SKM-1 (cell line): ENCODE measurements around the gene KCNH5.
"Not testable (repeated sequence)": the region's sequence is repeated elsewhere in the genome, so short reads cannot be mapped to it uniquely, and the experiment has no call there.

Experiments used
- DNase-seq: peaks from one replicate; lab custom pipeline; 2025; ENCODE audit not compliant: unreplicated experiment; lab: John Stamatoyannopoulos, UW

KCNH5 gene

DNA sequence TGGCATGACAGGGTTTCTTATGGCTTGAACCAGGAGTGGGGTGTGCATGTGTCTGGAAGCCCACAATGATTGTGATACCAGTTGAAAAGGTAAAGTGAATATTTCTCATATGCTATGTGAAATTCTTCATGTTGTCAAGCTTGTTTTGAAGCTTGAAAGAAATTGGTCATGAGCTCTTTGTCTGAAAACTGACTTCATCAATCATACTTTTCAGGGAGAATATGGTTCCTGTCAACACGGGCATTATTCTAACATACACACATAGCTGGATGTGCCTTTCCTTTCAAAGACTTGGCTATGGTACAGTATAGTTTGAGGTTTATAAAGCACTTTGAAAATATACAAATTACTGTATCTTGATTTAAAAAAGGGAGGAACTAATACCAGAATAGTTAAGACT, 158.8 kb downstream of the KCNH5 start:
- no peak for DNase-seq

DNA sequence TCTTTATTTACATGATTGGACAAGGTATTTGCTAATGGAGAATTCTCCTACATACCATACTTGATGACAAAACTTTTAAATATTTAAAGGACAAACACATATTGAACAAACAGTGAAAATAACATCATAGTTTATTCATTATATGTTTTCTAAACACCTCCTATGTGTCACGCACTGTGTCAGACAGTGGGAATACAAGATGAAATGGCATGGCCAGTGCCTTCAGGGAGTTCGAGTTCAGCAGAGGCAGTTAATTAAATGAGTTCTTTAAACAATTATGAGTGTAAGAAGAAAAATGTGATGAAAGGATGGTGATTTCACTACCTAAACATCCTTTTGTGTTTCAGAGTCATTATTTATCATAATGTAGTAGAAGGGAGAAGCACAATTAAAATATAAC, 159.8 kb downstream of the KCNH5 start:
- DNase-seq, result no peak

DNA sequence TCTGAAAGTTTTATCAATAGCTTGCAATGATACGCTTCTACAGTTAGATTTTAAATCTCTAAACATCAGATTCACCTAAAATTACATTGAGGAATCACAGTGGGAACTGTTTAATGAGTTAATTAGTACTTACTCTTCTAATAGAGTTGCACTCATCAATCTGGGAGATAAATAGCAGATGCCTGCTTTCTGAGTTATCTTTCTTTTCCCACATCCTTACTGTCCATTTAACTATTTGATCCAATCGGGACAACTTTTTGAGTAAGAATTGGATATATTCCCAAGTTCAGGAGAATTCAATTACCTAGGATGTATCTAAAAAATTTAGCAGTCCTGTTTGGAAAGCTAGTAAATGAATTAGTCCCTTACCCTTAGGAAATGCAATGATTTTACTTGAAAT, 162.3 kb downstream of the KCNH5 start:
- no peak for DNase-seq

DNA sequence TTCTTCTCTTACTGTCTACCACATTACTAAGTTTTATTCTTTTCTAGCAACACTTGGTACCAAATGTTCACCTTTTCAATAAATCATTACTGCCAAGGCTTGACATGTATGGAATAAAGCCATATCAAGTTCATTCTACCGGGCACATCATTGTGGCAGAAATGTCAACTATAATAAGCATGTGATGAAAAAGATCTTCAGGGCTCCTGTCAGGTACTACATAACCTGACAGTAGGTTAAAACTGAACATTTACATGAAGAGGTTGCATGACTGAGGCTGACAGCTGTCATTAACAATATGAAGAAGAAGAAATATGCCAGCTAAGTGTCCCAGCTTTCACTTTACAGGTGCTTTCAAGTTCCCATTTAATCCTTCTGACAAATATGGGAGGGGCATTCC, 178.9 kb downstream of the KCNH5 start:
- DNase-seq, result no peak

DNA sequence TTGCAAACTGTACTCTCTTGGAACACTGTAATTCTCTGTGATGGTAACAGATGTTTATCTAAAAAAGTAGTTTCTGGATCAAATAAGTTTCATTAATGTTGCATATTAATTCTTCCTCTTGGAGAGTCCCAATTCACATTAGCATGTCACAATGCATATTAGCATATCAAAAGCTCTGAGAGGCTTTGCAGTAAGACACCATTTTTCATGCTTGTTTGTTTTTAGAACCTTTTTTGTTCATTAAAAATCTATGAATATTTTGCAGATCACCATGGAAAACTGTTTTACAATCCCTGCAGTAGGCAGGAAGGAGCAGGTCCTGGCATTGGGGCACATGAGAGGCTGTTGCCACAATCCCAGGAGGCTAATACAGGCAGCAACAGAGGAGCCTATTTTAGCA, 180.7 kb downstream of the KCNH5 start:
- no peak for DNase-seq

DNA sequence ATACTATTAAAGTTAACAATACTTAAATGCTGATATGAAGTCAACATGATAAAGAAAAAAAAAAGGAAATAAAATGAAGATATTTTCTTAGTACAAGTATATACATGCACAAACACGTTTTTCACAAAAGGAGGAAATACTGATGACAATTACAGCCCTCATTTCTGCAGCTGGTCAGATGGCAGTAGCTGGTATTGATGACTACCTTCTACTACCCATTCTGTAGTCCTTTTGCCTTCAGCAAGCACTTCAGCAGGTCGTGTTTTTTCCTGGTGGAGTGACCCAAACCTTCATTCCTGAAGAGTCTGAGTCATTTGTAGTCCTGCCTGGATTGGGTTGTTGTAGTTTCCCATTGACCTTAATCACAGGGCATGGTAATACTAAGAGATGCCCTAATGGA, 187.2 kb downstream of the KCNH5 start:
- not testable (repeated sequence) for DNase-seq

DNA sequence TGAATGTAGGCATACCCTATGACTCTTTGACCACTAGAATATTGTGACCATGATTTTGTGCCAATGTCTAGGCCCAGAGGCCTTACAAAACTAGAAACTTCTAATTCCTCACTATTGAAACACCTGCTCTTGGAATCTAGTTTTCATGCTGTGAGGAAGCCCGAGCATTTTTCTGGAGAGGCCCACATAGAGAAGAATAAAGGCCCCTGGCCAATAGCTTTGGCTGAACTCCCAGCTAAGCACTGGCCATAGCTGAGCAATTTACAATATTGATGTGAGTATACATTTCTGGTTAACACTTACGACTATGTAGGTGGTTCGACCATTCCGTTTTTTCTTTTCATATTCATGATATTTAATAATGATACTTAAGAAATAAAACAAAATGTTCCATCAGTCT, 190.3 kb downstream of the KCNH5 start:
- DNase-seq, result no peak

DNA sequence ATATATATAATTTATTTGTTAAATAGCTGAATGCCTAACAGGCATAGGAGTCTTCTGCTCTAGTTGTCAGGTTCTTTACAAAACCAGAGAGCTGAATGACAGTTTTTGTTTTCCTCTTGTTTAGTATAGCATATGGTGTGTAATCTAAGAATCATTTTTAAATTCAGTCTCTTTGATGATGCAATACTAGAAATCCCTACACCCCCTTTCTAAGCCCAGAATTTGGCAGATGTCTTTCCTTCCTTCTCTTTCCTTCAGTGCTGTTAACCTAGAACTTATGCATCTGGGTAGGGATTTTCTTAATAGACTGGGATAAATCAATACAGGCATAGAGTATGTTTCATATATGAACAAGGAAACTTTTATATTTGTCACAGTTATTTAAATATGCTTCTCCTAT, 198.1 kb downstream of the KCNH5 start:
- no peak for DNase-seq

DNA sequence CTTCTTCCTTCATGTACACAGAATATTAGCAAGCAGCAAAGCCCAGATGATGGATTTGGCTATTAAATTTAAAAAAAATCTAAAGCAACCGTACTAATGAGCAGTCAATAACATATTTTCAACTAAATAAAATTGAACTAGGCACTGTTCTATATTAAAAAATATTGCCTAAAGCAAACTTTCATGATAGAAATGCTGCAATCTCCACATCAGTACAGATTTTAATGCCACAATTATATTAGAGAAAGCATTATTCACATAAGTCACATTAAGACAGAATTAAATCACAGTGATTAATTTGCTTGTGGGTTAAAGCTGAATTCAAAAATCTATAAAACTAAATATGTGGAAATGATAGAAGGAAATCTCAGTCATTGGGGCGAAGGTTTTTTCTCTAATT, 200.7 kb downstream of the KCNH5 start:
- DNase-seq, result no peak

DNA sequence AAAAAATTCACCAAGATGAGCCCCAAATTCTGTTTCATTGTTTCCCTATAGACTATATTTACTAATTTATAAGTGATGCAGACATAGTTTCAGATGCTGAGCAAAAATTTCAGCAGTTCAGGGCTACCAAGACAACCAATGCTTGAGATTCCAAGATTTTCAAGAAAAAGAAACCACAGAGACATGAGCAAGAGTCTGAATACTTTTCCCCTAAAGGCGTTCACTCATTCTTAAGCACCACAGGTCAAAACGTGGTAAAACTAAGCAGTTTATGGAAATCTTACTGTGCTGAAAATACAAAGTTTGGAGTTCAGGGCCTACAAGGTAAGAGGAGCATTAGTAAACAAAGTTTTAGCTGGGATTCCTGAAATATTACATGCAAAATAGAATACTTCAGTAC, 221.2 kb downstream of the KCNH5 start:
- no peak for DNase-seq

DNA sequence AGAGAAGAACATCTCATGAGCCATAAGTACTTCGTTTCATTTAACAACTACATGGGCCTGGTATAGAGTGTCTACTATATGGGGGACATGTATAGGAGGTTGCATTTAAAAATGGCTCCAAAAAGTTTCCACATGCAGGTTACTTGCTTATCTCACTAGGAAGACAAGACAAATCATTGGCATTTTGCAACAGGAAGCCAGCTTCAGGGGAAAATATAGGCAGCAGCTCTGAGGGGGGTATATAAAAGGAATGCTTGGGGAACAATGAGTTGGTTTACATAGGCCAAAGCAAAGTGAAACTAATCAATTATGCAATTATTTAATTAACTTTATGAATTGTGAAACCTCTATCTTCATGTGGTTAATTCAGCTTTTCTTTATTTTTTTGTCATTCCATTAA, 225.3 kb downstream of the KCNH5 start:
- DNase-seq, result no peak

DNA sequence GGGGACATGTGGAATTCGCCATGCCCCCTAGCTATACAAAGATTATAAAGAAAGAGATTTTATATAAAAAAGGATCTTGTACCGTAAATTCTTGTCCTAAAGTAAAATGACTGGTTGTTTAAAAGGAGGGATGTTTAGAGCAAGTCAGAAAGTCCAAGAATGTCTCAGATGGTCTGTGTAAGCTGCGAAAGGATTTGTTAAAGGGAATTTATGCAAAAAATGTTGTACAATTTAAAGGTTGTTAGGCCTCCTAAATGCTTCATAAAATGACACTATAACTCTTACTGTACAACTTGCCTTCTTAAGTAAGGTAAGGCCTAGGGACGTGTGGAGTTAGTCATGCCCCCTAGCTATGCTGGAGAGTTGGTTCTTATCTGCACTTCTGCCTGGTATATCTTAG, 237.6 kb downstream of the KCNH5 start:
- no peak for DNase-seq

DNA sequence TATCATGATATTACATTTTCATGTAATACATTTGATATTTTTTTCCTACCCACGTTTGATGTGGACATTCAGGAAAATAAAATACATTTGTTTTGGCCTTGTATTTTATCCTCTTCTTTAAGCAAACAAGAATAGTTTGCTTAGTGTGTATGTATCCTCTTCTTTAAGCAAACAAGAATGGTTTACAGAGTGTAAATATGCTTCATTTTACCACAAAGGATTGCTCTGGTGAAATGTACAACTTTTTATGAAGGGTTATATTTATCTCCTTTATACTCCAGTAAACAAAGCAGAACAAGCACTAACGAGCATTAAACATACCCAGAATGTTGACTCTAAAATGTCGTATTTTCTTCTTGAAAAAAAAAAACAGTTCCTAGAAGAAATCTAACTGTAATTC, 244.7 kb downstream of the KCNH5 start:
- DNase-seq, result no peak

DNA sequence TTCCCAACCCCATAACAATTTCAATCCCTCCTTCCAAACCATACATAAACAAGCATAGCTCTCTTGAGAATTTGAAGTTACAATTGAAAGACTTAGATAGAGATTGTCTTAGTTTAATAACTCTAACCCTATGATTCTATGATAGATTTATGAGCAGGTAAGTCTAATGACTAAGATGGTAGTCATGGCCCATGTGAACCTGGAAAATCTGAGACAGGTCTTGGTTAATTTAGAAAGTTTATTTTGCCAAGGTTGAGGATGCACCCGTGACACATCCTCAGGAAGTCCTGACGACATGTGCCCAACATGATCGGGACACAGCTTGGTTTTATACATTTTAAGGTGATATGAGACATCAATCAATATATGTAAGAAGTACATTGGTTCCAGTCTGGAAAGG, 248.8 kb downstream of the KCNH5 start:
- DNase-seq, result no peak

DNA sequence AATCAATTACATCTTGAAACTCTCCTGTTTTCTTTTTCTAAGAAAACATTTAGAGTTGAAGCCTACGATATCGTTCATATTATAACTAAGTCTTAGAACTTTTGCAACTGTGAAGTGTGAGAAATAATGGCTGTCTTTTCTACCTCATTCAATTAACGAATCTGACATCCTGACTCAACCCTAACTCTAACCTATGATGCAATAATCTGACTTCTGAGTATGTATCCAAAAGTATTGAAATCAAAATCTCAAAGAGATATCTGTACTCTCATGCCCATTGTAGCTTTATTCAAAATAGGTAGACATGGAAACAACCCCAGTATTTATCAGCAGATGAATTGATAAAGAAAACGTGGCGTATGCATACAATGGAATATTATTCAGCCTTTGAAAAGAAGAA, 252.7 kb downstream of the KCNH5 start:
- no peak for DNase-seq

DNA sequence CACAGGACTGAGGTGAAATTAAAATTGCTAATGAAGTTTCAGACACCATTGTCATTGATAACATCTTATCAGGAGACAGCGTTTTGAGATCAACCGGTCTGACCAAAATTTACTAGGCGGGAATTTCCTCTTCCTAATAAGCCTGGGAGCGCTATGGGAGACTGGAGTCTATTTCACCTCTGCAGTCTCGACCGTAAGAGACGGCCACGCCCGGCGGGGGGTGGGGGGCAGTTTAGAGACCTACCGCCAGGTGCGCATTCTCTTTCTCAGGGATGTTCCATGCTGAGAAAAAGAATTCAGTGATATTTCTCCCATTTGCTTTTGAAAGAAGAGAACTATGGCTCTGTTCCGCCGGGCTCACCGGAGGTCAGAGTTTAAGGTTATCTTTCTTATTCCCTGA, 263.9 kb downstream of the KCNH5 start:
- not testable (repeated sequence) for DNase-seq

DNA sequence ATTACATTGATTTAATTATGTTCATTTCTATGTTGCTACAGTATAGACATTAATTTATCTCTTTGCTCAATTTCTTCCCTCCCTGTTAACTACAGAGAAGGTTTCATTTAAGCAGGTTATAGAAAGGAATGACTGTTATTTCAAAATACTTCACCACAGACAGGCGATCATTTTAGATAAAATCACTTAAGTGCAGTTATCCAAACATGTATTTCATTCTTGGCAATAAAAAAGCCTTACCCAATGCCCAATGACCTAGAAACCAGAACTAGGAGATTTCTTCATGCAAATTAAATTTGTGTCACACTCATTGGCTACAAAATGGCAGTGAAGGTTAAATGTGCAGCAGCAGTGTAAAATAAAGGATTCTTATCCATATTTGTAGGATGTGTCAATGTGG, 266.4 kb downstream of the KCNH5 start:
- DNase-seq, result no peak

DNA sequence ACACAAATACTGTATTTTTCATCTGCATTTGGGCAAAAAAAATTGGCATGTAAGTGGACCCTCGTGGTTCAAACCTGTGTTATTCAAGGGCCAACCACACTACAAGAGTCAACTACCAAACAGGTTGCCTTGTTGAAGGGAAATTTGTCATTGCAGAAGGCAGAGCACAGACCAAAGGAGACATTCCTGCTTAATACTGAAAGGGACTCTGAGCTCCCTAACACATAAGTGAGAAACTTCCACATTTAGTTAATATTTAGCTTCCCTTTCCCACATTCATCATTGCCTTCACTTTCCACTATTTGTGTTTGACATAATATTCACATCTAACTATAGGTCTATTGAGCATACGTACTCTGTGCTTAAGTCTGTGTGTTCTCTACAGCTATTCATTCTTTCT, 266.9 kb downstream of the KCNH5 start:
- DNase-seq, result no peak

DNA sequence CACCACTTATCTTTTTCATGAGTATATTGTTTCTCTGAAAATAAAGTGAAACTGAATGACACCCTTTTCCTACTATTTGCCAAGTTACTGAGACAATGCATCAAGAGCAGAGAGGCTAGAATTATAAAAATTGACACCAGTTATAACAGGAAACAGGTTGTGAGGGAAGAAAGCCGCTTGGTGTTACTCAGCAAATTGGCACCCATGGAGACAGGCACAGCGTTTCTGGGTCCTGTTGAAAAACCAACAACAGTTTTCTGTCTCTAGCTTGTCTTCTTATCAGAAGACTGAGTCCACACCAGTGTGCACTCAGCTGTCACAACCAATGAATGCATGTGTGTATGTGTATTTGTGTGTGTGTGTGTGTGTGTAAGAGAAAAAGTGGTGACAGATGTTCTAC, 267.7 kb downstream of the KCNH5 start:
- DNase-seq, result no peak

DNA sequence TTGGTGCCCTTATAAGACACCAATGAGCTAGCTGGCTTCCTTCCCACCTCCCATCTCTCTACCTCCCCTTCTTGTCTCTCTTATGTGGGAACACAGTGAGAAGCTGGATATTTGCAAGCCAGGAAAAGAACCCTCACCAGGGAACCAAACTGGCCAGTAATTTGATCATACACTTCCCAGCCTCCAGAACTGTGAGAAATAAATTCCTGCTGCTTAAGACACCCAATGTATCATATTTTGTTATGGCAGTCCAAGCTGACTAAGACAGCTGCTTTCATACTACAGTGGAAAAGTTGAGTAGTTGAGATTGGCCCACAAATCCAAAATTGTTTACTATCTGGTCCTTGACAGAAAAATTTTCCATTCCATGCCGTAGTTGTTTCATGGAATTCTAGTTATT, 269.0 kb downstream of the KCNH5 start:
- no peak for DNase-seq

DNA sequence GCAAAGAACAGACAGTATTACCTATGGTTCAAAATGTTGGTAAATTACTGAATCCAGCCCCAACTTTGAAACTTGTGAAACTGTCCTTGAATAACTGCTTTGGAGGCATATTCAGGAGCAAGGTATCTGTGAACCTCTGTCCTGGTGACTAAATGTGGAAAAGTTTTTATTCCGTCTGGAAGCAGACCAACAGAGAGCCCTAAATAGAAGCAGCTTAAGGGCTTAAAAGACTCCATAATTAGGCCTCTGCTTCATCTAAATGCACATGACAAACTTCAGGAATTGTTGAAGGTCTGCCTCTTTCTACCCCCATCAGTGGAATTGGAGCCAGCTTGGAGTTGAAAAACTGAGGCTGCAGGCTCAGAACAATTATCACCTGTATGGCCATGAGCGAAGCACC, 276.5 kb downstream of the KCNH5 start:
- no peak for DNase-seq

DNA sequence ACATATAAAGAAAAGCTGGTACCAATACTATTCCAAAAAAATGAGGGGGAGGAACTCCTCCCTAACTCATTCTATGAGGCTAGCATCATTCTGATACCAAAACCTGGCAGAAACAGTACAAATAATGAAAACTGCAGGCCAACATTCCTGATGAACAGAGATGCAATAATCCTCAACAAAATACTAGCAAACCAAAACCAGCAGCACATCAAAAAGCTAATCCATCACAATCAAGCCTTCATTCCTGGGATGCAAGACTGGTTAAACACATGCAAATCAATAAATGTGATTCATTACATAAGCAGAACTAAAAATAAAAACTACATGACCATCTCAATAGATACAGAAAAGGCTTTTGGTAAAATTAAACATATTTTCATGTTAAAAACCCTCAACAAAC, 281.3 kb downstream of the KCNH5 start:
- no peak for DNase-seq

DNA sequence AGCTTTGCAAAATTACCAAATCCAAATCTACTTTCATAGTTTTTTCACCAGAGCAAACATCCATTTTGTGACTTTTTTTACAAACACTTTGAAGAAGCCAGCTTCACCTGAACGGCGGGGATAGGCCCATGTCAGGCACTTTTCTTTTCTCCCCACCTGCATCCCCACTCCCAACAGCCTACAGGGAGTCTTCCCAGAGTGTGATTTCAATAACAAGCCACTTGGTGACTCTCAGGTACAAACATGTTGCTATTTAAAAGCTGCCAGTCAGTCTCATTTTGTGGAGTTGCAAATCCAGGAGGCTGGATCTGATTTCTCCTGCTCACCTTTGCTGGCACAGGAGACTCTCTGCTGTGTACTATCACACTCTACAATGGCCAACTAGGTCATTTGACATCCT, 285.5 kb downstream of the KCNH5 start:
- DNase-seq, result no peak

DNA sequence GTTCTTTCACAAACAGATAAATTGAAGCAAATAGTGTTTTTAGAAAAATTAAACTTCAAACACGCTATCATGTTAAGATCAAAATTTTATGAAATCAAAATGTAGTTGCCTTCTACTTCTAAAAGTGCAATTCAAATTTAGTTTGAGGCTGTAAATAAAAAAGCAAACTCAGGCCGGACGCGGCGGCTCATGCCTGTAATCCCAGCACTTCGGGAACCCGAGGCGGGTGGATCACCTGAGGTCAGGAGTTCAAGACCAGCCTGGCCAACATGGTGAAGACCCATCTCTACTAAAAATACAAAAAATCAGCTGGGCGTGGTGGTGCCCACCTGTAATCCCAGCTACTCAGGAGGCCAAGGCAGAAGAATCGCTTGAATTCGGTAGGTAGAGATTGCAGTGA, 298.4 kb downstream of the KCNH5 start:
- not testable (repeated sequence) for DNase-seq
